Stomach (tissue), 9 donors: ENCODE results near the gene LRCH3. TPM values are rescaled to one million over a fixed set of nuclear protein-coding genes. Genes with fewer than 3 reads are reported as not detected.

Source experiments
- DNase-seq, 2 donors: peaks; one replicate each; pipeline versions ENCODE4 v3.0.0 to v3.0.0-alpha.2; 2013 to 2019
- H3K27ac ChIP-seq, 5 donors: fragments of 200-600 bp in 4 of 5; sonication (generic) in 4 of 5; one replicate each; pipeline ENCODE4 v1.5.1; 2013 to 2019; ENCODE audit warnings: mild to moderate bottlenecking in 1 of 5, moderate library complexity in 1 of 5
- H3K27me3 ChIP-seq, 3 donors: fragments of 200-600 bp; sonication (generic); one replicate each; pipeline ENCODE4 v1.5.1; 2017 to 2019; ENCODE audit warnings: mixed run types in 1 of 3
- H3K36me3 ChIP-seq, 4 donors: fragments of 200-600 bp; sonication (generic); 1 replicate in 3 of 4; 2 replicates in 1 of 4; pipeline ENCODE4 v1.5.1; 2016 to 2019
- H3K4me1 ChIP-seq, 4 donors: fragments of 200-600 bp; sonication (generic); one replicate each; pipeline ENCODE4 v1.5.1; 2016 to 2019
- H3K4me3 ChIP-seq, 4 donors: fragments of 200-600 bp; sonication (generic) in 3 of 4; one replicate each; pipeline ENCODE4 v1.5.1; 2016 to 2019; ENCODE audit warnings: mild to moderate bottlenecking in 1 of 4
- H3K9me3 ChIP-seq, 4 donors: fragments of 200-600 bp; sonication (generic); one replicate each; pipeline ENCODE4 v1.5.1; 2016 to 2019
- CTCF ChIP-seq, 7 experiments: fragments of 450-650 bp in 4 of 7; fragments of 200-600 bp in 3 of 7; sonication (generic) in 3 of 7; IDR thresholded peaks; one replicate each; pipeline ENCODE4 v1.5.1; 2016 to 2019; ENCODE audit warnings: antibody characterized with exemption in 7 of 7, control low read depth in 2 of 7, mild to moderate bottlenecking in 1 of 7
- EP300 ChIP-seq: sonication (generic); formaldehyde crosslinking; IDR thresholded peaks from one replicate; pipeline ENCODE4 v1.6.1; 2017; ENCODE audit warnings: antibody characterized with exemption
- POLR2A ChIP-seq, 4 donors: fragments of 450-650 bp; IDR thresholded peaks; one replicate each; pipeline ENCODE4 v1.6.1; 2016; ENCODE audit warnings: antibody characterized with exemption in 4 of 4, control low read depth in 2 of 4, mild to moderate bottlenecking in 1 of 4, moderate library complexity in 1 of 4
- POLR2AphosphoS5 ChIP-seq, 3 donors: sonication (generic); formaldehyde crosslinking; IDR thresholded peaks; one replicate each; pipeline ENCODE4 v1.6.1; 2016; ENCODE audit warnings: antibody characterized with exemption in 3 of 3
- WGBS, 5 donors: extraction: QIAGEN DNeasy Blood & Tissue Kit in 3 of 5; methylation state at CpG; one replicate each; pipeline versions ENCODE4 v1.1.5 to v1.1.7; 2013 to 2018; 5-methylcytosine and 5-hydroxymethylcytosine counted together
- intact Hi-C: fragments of 100-400 bp; cut with DNase I; formaldehyde crosslinking; loops from one replicate; pipeline ENCODE4 v1.15.1; 2023; ENCODE audit warnings: low total_unique reads
- polyA plus RNA-seq, 3 donors: library from polyadenylated mRNA; stranded (reverse); fragments of 200-250 nt; gene quantifications; one replicate each; pipeline ENCODE4 v1.2.3, GENCODE V29; 2013
- total RNA-seq, 5 donors: library from RNA; depleted of rRNA; stranded (reverse); fragments of >200 nt; gene quantifications; one replicate each; pipeline versions ENCODE4 v1.1.0 to v1.2.3, GENCODE V29; 2014 to 2016
- donor health status: healthy with polysubstance abuse.
- donor health status: Bipolar disorder and iron deficiency.
- donor health status: healthy.

LRCH3 gene
- total and polyA plus RNA-seq, 8 donors: 5.9 to 117 (median 36.7) TPM

DNA sequence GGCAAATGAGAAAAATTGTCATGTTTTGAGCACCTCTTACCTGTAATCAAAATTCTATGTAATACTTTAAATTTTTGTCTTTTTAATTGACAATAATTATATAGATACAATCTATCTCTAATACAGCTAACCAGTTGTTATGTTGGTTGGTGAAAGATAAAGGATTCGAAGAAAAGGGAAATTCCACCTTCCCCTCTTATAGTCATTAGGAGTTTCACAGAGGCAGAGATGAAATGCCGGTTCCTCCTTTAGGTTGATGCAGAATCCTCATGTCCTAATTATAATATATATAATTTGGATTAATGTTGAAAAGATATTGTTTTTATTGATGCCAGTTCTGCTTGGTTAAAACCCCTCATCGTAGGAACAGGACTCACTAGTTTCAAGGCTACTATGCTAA is 67.1 kb downstream of the LRCH3 start:
- 85 to 95% (median 90%) methylated on average over 3 of the region's 3 CpGs for WGBS, 5 donors
- H3K4me3 ChIP-seq: no peak overlapping the region
- TF ChIP-seq CTCF (IDR thresholded peaks at IDR 0.05) (no peak), EP300 (no peak)
- no peaks in the 10 kb centered on the region for H3K27me3 ChIP-seq
- no peak overlapping the region for H3K27ac ChIP-seq
- H3K4me1 ChIP-seq: no peaks in the 10 kb centered on the region
- no peaks in the 10 kb centered on the region for H3K9me3 ChIP-seq
- no peak for DNase-seq
- intact Hi-C loops: no loop called here
- peaks cover 21 to 73% (median 55%) of the 10 kb centered on the region in 4 donors for H3K36me3 ChIP-seq

- H3K36me3 ChIP-seq: peaks cover 16 to 71% (median 54%) of the 10 kb centered on the region in 4 donors
Observed at GRCh38 chr3:197858598-197858997, 67.5 kb downstream of the LRCH3 start.

GRCh38 chr3:197866035-197866434 is 75.0 kb downstream of the LRCH3 start:
- no peaks in the 10 kb centered on the region for H3K27me3 ChIP-seq
- TF ChIP-seq CTCF (IDR thresholded peaks at IDR 0.05) (no peak), EP300 (no peak), POLR2A (IDR thresholded peaks at IDR 0.05) (no peak), POLR2AphosphoS5 (IDR thresholded peaks at IDR 0.05) (no peak)
- DNase-seq: no peak
- H3K27ac ChIP-seq: no peak overlapping the region
- peaks cover 20 to 72% (median 66%) of the 10 kb centered on the region in 4 donors for H3K36me3 ChIP-seq
- H3K4me1 ChIP-seq: no peaks in the 10 kb centered on the region
- H3K9me3 ChIP-seq: no peaks in the 10 kb centered on the region
- 88 to 97% (median 92%) methylated on average over 6 of the region's 6 CpGs for WGBS, 5 donors
- H3K4me3 ChIP-seq: no peak overlapping the region
- intact Hi-C loops: no loop called here

More at GRCh38 chr3:197858598-197858997, 67.5 kb downstream of the LRCH3 start:
- Histone ChIP-seq H3K9me3 (no peaks in the 10 kb centered on the region), H3K27ac (no peak overlapping the region), H3K27me3 (no peaks in the 10 kb centered on the region), H3K4me1 (no peaks in the 10 kb centered on the region), H3K4me3 (no peak overlapping the region)
- TF ChIP-seq CTCF (IDR thresholded peaks at IDR 0.05): no peak
- TF ChIP-seq POLR2AphosphoS5 (IDR thresholded peaks at IDR 0.05): no peak
- TF ChIP-seq EP300: no peak
- no peak for TF ChIP-seq POLR2A (IDR thresholded peaks at IDR 0.05)
- intact Hi-C loops: no loop called here
- WGBS, 5 donors: 72 to 88% (median 82%) methylated on average over 3 of the region's 3 CpGs
- DNase-seq: no peak

DNA sequence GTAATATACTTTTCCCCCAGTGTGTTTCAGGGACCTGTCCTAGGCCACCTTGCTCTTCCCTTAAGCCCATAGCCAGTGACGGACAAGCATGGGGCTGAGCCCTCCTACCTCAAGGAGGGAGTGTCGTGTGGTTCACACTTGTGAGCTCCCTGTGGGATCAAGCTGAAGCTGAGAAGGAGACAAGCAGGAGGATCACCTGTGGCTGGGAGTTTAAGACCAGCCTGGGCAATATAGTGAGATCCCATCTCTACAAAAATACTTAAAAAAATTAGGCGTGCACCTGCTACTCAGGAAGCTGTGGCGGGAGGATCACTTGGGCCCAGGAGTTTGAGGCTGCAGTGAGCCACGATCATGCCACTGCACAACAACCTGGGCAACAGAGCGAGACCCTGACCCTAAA is 82.3 kb downstream of the LRCH3 start:
- Histone ChIP-seq H3K4me1 (no peaks in the 10 kb centered on the region), H3K9me3 (no peaks in the 10 kb centered on the region), H3K27ac (no peak overlapping the region), H3K27me3 (no peaks in the 10 kb centered on the region), H3K36me3 (peaks cover 46 to 91% (median 89%) of the 10 kb centered on the region in 4 donors), H3K4me3 (no peak overlapping the region)
- intact Hi-C loops: no loop called here
- 97 to 100% (median 98%) methylated on average over 6 of the region's 6 CpGs for WGBS, 5 donors
- TF ChIP-seq POLR2AphosphoS5 (IDR thresholded peaks at IDR 0.05) (no peak), CTCF (IDR thresholded peaks at IDR 0.05) (no peak), EP300 (no peak)
- DNase-seq: no peak
